HCT116 (cell line): ENCODE measurements around the gene EXD3. TPM values are rescaled to one million over a fixed set of nuclear protein-coding genes. Genes with fewer than 3 reads are reported as not detected.

Source experiments
- ATAC-seq: fragments of 200-7000 bp; cut with Tn5 transposase; 2 replicates; pipeline ENCODE4 v1.9.1; 2020; ENCODE audit warnings: mild to moderate bottlenecking, moderate library complexity
- BruUV-seq: library from RNA; stranded (reverse); fragments of 400-500 nt; replicated peaks from 2 replicates; lab custom pipeline; 2021; lab: Mats Ljungman, UMichigan
- CTCF ChIA-PET: fragments of 300-600 bp; sonication (Branson Sonifier 250); formaldehyde crosslinking; loops from one replicate; lab custom pipeline; 2021; ENCODE audit warnings: antibody characterized with exemption; lab: Charles Lee
- POLR2A ChIA-PET: fragments of 300-600, 350-600 bp; sonication (Branson Sonifier 250); formaldehyde crosslinking; loops from one replicate; lab custom pipeline; 2021; ENCODE audit warnings: antibody characterized with exemption; lab: Charles Lee
- RAD21 ChIA-PET, 2 experiments: fragments of 300-600 bp; sonication (Branson Sonifier 250); formaldehyde crosslinking; loops; one replicate each; lab custom pipeline; 2023; ENCODE audit warnings: low total read pairs in 2 of 2; ENCODE audit not compliant: uncharacterized antibody in 2 of 2, unreplicated experiment in 2 of 2, low non-redundant PET in 1 of 2; lab: Charles Lee
- DNase-seq: peaks from one replicate; pipeline ENCODE4 v3.0.0-alpha.2; 2010; ENCODE audit warnings: low read depth, low spot score
- H2AFZ ChIP-seq: fragments of 200-600 bp; shearing (Covaris generic), sonication (generic); 2 replicates; pipeline ENCODE4 v1.6.1; 2017; ENCODE audit warnings: low read depth, mixed run types, mixed read lengths, antibody characterized with exemption, low read length; ENCODE audit not compliant: poor library complexity, severe bottlenecking
- H3K27ac ChIP-seq: 2 replicates; pipeline ENCODE4 v1.5.1; 2012; ENCODE audit warnings: low read depth, low read length
- H3K27me3 ChIP-seq: fragments of 200-600 bp; sonication (generic); 2 replicates; pipeline ENCODE4 v1.6.1; 2016; ENCODE audit warnings: mixed run types, low read length, mixed read lengths; ENCODE audit not compliant: insufficient read depth
- H3K36me3 ChIP-seq, 2 experiments: fragments of 200-500 bp in 1 of 2; fragments of 200-600 bp in 1 of 2; sonication (Bioruptor generic) in 1 of 2; sonication (generic) in 1 of 2; 2 replicates each; pipeline versions ENCODE4 v1.5.1 to v1.6.1; 2014 to 2016; ENCODE audit warnings: low read length in 2 of 2, inconsistent platforms in 1 of 2, mixed read lengths in 1 of 2, mixed run types in 1 of 2; ENCODE audit not compliant: insufficient read depth in 2 of 2, control insufficient read depth in 1 of 2
- H3K4me1 ChIP-seq, 2 experiments: fragments of 200-600 bp in 1 of 2; sonication (generic) in 1 of 2; 2 replicates each; pipeline versions ENCODE4 v1.5.1 to v1.6.1; 2012 to 2017; ENCODE audit warnings: low read length in 2 of 2, inconsistent platforms in 1 of 2, mild to moderate bottlenecking in 1 of 2, mixed read lengths in 1 of 2, mixed run types in 1 of 2, moderate library complexity in 1 of 2; ENCODE audit not compliant: insufficient read depth in 2 of 2, control insufficient read depth in 1 of 2
- H3K4me2 ChIP-seq: fragments of 200-600 bp; sonication (generic); 2 replicates; pipeline ENCODE4 v1.6.1; 2017; ENCODE audit warnings: mixed run types, low read length, mixed read lengths
- H3K4me3 ChIP-seq, 2 experiments: fragments of 200-600 bp in 1 of 2; sonication (generic) in 1 of 2; replicated peaks in 1 of 2; 2 replicates each; pipeline ENCODE4 v1.5.1; 2011 to 2016; ENCODE audit warnings: low read length in 2 of 2, control low read depth in 1 of 2, low read depth in 1 of 2, mild to moderate bottlenecking in 1 of 2, mixed read lengths in 1 of 2, mixed run types in 1 of 2
- H3K79me2 ChIP-seq: fragments of 200-600 bp; sonication (generic); 2 replicates; pipeline ENCODE4 v1.6.1; 2017; ENCODE audit warnings: mild to moderate bottlenecking, mixed run types, low read length, moderate library complexity, mixed read lengths; ENCODE audit not compliant: insufficient read depth
- H3K9ac ChIP-seq: fragments of 200-600 bp; sonication (generic); 2 replicates; pipeline ENCODE4 v1.6.1; 2016; ENCODE audit warnings: low read length, mixed read lengths
- H3K9me2 ChIP-seq: fragments of 200-600 bp; sonication (generic), shearing (Covaris generic); 2 replicates; pipeline ENCODE4 v1.6.1; 2017; ENCODE audit warnings: mixed run types, mild to moderate bottlenecking, moderate library complexity; ENCODE audit not compliant: insufficient read depth
- H3K9me3 ChIP-seq, 2 experiments: fragments of 200-500 bp in 1 of 2; fragments of 200-600 bp in 1 of 2; sonication (Bioruptor generic) in 1 of 2; sonication (generic) in 1 of 2; 2 replicates each; pipeline ENCODE4 v1.6.1; 2014 to 2017; ENCODE audit warnings: low read length in 2 of 2, mixed read lengths in 2 of 2, inconsistent platforms in 1 of 2, low read depth in 1 of 2, mild to moderate bottlenecking in 1 of 2, mixed run types in 1 of 2, moderate library complexity in 1 of 2; ENCODE audit not compliant: control insufficient read depth in 1 of 2, insufficient read depth in 1 of 2
- H4K20me1 ChIP-seq: fragments of 200-600 bp; sonication (generic), shearing (Covaris generic); 2 replicates; pipeline ENCODE4 v1.6.1; 2017; ENCODE audit warnings: mixed run types, mild to moderate bottlenecking, moderate library complexity; ENCODE audit not compliant: insufficient read depth
- CBX3 ChIP-seq: IDR thresholded peaks from 2 replicates; pipeline ENCODE4 v1.6.1; 2012; ENCODE audit warnings: low read depth
- CEBPB ChIP-seq: IDR thresholded peaks from 2 replicates; pipeline ENCODE4 v1.6.1; 2012; ENCODE audit warnings: low read depth
- EZH2 ChIP-seq: fragments of 200-600 bp; sonication (generic); IDR thresholded peaks from 2 replicates; pipeline ENCODE4 v1.6.1; 2017; ENCODE audit warnings: antibody characterized with exemption, mixed run types
- EZH2phosphoT487 ChIP-seq: fragments of 200-600 bp; IDR thresholded peaks from 2 replicates; pipeline ENCODE4 v1.6.1; 2018; ENCODE audit warnings: antibody characterized with exemption, borderline replicate concordance
- FOSL1 ChIP-seq: IDR thresholded peaks from 2 replicates; pipeline ENCODE4 v1.6.1; 2012; ENCODE audit warnings: low read depth
- JUND ChIP-seq: IDR thresholded peaks from 2 replicates; pipeline ENCODE4 v1.6.1; 2012
- POLR2A ChIP-seq: IDR thresholded peaks from 2 replicates; pipeline ENCODE4 v1.7.0; 2011; ENCODE audit warnings: borderline replicate concordance; ENCODE audit not compliant: insufficient read depth, insufficient read length; ENCODE audit errors: extremely low read depth
- POLR2AphosphoS5 ChIP-seq: IDR thresholded peaks from 2 replicates; pipeline ENCODE4 v1.6.1; 2011; ENCODE audit warnings: mild to moderate bottlenecking, low read depth, low read length, moderate library complexity
- RAD21 ChIP-seq: IDR thresholded peaks from 2 replicates; pipeline ENCODE4 v1.6.1; 2012; ENCODE audit warnings: low read depth, mild to moderate bottlenecking
- SP1 ChIP-seq: IDR thresholded peaks from 2 replicates; pipeline ENCODE4 v1.6.1; 2012; ENCODE audit warnings: low read depth
- TCF7L2 ChIP-seq: IDR thresholded peaks from 2 replicates; pipeline ENCODE4 v1.7.0; 2011; ENCODE audit warnings: borderline replicate concordance, inconsistent platforms; ENCODE audit not compliant: insufficient read depth, insufficient read length; ENCODE audit errors: extremely low read depth
- YY1 ChIP-seq: IDR thresholded peaks from 2 replicates; pipeline ENCODE4 v1.6.1; 2011; ENCODE audit warnings: low read length, low read depth, moderate library complexity, mild to moderate bottlenecking; ENCODE audit not compliant: insufficient replicate concordance; ENCODE audit errors: extremely low read depth
- ZFX ChIP-seq: fragments of 450-650 bp; IDR thresholded peaks from 2 replicates; pipeline ENCODE4 v1.6.1; 2017
- ZNF274 ChIP-seq: fragments of 200-500 bp; sonication (Bioruptor generic); IDR thresholded peaks from 2 replicates; pipeline ENCODE4 v1.6.1; 2014; ENCODE audit warnings: mild to moderate bottlenecking, low read depth, low read length, inconsistent platforms
- intact Hi-C: fragments of 100-400 bp; cut with micrococcal nuclease; formaldehyde crosslinking; loops from 2 replicates; pipeline ENCODE4 v1.10.0; 2022
- total RNA-seq: library from RNA; stranded (reverse); gene quantifications from one replicate; pipeline ENCODE4 v1.2.1, GENCODE V29; 2021; ENCODE audit not compliant: unreplicated experiment
- TF ChIP-seq, protein P1 (sequence below), 3 experiments: fragments of 200-600 bp in 1 of 3; sonication (generic) in 1 of 3; IDR thresholded peaks in 2 of 3; conservative IDR thresholded peaks in 1 of 3; 2 replicates each; pipeline ENCODE4 v1.5.1; 2012 to 2017; ENCODE audit warnings: low read depth in 2 of 3, low read length in 2 of 3, antibody characterized with exemption in 1 of 3, borderline replicate concordance in 1 of 3, control low read depth in 1 of 3, mild to moderate bottlenecking in 1 of 3, mixed read lengths in 1 of 3, mixed run types in 1 of 3, moderate library complexity in 1 of 3; ENCODE audit not compliant: insufficient read depth in 1 of 3

Gene EXD3
- total RNA-seq, 1 experiment from 2014 or later, result 25.4 TPM

- Histone ChIP-seq H3K9me2 (no peaks in the 10 kb centered on the region), H3K36me3 (peaks cover 0 to 20% of the 10 kb centered on the region in 2 experiments; a peak in 2 of 4 replicates), H3K4me1 (peaks cover 31 to 40% of the 10 kb centered on the region in 2 experiments), H3K27ac (peak overlapping the region; percentile 96), H2AFZ (no peak overlapping the region), H3K4me3 (0 out of 4 replicates have a peak overlapping the region, but pooled peaks of 1 of the 2 experiments have one; percentile 80), H3K27me3 (no peaks in the 10 kb centered on the region), H3K9ac (peak overlapping the region; percentile 84), H3K4me2 (peak overlapping the region; percentile 85), H4K20me1 (no peaks in the 10 kb centered on the region), H3K9me3 (no peaks in the 10 kb centered on the region), H3K79me2 (peaks cover 31% of the 10 kb centered on the region)
- no peak for TF ChIP-seq EZH2phosphoT487
- no peak for TF ChIP-seq POLR2A
- TF ChIP-seq JUND, result no peak
- TF ChIP-seq, protein P1, sequence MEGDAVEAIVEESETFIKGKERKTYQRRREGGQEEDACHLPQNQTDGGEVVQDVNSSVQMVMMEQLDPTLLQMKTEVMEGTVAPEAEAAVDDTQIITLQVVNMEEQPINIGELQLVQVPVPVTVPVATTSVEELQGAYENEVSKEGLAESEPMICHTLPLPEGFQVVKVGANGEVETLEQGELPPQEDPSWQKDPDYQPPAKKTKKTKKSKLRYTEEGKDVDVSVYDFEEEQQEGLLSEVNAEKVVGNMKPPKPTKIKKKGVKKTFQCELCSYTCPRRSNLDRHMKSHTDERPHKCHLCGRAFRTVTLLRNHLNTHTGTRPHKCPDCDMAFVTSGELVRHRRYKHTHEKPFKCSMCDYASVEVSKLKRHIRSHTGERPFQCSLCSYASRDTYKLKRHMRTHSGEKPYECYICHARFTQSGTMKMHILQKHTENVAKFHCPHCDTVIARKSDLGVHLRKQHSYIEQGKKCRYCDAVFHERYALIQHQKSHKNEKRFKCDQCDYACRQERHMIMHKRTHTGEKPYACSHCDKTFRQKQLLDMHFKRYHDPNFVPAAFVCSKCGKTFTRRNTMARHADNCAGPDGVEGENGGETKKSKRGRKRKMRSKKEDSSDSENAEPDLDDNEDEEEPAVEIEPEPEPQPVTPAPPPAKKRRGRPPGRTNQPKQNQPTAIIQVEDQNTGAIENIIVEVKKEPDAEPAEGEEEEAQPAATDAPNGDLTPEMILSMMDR (IDR thresholded peaks at IDR 0.05 in 2 of 3, conservative IDR thresholded peaks at IDR 0.05 in 1 of 3; ENCODE audit: borderline replicate concordance in 1 of 3, insufficient read depth in 1 of 3, low read depth in 2 of 3, low read length in 2 of 3), result no peak
- intact Hi-C loops, result no loop called here
- ChIA-PET CTCF (interaction anchor here (2.0 kb wide), 1 partner anchor 11 kb away, joined by 18 read pairs; no protein-coding TSS in a partner anchor), RAD21 (no interaction called here), POLR2A (interaction anchor here (1.5 to 1.7 kb wide), 2 partner anchors 11 to 35 kb away, joined by 4 to 9 read pairs; partner anchors contain the start of gene TUBB4B)
- no TSS peak for BruUV-seq
- no peak for DNase-seq
- ATAC-seq, result no peak
Observed at GRCh38 chr9:137275588-137276472, 147.1 kb downstream of the EXD3 start.

- Histone ChIP-seq H3K79me2 (peaks cover 25% of the 10 kb centered on the region), H3K9me3 (no peaks in the 10 kb centered on the region), H3K36me3 (peaks cover 0 to 15% of the 10 kb centered on the region in 2 experiments; a peak in 2 of 4 replicates), H3K27me3 (no peaks in the 10 kb centered on the region), H3K4me1 (peaks cover 31 to 40% of the 10 kb centered on the region in 2 experiments), H3K4me2 (no peak overlapping the region), H2AFZ (no peak overlapping the region), H3K27ac (peak overlapping the region; percentile 96; the same call in 1 of the 2 replicates), H3K9ac (no peak overlapping the region), H3K9me2 (no peaks in the 10 kb centered on the region), H3K4me3 (no peak overlapping the region), H4K20me1 (no peaks in the 10 kb centered on the region)
- intact Hi-C loops, result no loop called here
- ATAC-seq (no peak), DNase-seq (no peak)
- ChIA-PET RAD21 (no interaction called here), CTCF (interaction anchor here (1.1 to 1.3 kb wide), 2 partner anchors 12 to 38 kb away, joined by 3 to 4 read pairs; no protein-coding TSS in a partner anchor), POLR2A (interaction anchor here (1.4 kb wide), 1 partner anchor 32 kb away, joined by 3 read pairs; no protein-coding TSS in a partner anchor)
- no TSS peak for BruUV-seq
- TF ChIP-seq YY1, result no peak
- TF ChIP-seq CEBPB, result no peak
- TF ChIP-seq ZFX, result no peak
- TF ChIP-seq RAD21, result no peak
- TF ChIP-seq POLR2A, result no peak
- TF ChIP-seq TCF7L2, result no peak
- no peak for TF ChIP-seq POLR2AphosphoS5
- TF ChIP-seq ZNF274, result no peak
- TF ChIP-seq SP1, result no peak
- no peak for TF ChIP-seq EZH2
- TF ChIP-seq JUND, result no peak
- TF ChIP-seq CBX3, result no peak
- TF ChIP-seq FOSL1, result no peak
- TF ChIP-seq EZH2phosphoT487, result no peak
Observed at GRCh38 chr9:137275203-137275587, 147.8 kb downstream of the EXD3 start.
